ENCODE measurements around the gene SRSF4.
"Not testable (repeated sequence)": the region's sequence is repeated elsewhere in the genome, so short reads cannot be mapped to it uniquely, and the experiment has no call there.

The SRSF4 gene

DNA sequence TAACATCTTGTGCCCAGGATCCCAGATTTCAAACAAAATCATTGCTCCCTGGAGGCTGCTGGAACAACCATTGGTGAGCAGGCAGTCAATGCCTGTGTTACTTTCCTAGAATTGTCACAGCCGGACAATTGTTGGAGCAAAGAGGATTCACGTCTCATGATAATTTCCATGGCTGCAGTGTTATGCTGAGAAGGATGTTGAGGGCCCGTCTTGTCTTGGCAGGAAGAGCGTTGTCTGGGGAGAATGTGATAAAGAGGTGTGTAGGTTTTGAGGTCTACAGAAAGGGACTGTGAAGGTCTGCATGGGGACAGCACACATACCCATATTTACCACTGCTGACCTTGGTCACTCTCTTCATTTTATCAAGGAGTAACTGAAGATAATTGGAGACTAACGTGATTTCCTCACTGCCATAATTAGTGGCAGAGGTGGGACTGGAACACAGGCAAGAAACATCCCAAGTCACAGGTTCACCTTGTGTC lies 42.7 kb upstream of the SRSF4 start:
- TF ChIP-seq, protein P1, sequence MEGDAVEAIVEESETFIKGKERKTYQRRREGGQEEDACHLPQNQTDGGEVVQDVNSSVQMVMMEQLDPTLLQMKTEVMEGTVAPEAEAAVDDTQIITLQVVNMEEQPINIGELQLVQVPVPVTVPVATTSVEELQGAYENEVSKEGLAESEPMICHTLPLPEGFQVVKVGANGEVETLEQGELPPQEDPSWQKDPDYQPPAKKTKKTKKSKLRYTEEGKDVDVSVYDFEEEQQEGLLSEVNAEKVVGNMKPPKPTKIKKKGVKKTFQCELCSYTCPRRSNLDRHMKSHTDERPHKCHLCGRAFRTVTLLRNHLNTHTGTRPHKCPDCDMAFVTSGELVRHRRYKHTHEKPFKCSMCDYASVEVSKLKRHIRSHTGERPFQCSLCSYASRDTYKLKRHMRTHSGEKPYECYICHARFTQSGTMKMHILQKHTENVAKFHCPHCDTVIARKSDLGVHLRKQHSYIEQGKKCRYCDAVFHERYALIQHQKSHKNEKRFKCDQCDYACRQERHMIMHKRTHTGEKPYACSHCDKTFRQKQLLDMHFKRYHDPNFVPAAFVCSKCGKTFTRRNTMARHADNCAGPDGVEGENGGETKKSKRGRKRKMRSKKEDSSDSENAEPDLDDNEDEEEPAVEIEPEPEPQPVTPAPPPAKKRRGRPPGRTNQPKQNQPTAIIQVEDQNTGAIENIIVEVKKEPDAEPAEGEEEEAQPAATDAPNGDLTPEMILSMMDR (IDR thresholded peaks at IDR 0.05; ENCODE audit: low read depth, low read length, missing control alignments), result no peak
- in situ Hi-C loops (cut with HindIII; ENCODE audit: low pct_ligation_motif_present, low sequenced_read_pairs), result no loop called here
- Histone ChIP-seq H3K36me3 (replicated peaks) (no peaks in the 10 kb centered on the region), H3K27me3 (replicated peaks) (no peaks in the 10 kb centered on the region), H3K27ac (no peak overlapping the region), H3K4me3 (ENCODE audit: low read depth, low read length) (no peak overlapping the region)
- no peak for DNase-seq

DNA sequence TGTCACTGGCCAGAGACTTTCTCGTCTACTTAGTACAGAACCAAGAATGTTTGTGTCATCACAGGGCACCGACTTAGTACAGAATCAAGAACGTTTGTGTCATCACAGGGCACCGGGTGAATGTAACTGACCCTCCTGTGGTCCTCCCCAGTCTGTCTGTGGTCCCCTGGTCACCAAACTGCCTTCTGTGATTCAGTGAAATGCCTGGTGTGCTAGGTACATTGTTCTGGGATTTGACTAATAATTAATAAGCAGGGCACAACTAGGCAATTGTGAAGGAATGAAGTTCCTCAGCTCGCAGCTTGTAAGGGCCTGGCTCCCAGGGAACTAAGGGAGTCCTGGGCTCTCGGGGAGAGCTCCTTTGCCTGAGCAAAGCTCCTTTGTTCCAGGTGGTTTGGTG lies 41.8 kb upstream of the SRSF4 start:
- Histone ChIP-seq H3K36me3 (replicated peaks) (no peaks in the 10 kb centered on the region), H3K27me3 (replicated peaks) (no peaks in the 10 kb centered on the region), H3K4me3 (ENCODE audit: low read depth, low read length) (no peak overlapping the region), H3K27ac (no peak overlapping the region)
- TF ChIP-seq, protein P1 (IDR thresholded peaks at IDR 0.05; ENCODE audit: low read depth, low read length, missing control alignments), result no peak
- DNase-seq, result no peak
- in situ Hi-C loops (cut with HindIII; ENCODE audit: low pct_ligation_motif_present, low sequenced_read_pairs), result no loop called here

DNA sequence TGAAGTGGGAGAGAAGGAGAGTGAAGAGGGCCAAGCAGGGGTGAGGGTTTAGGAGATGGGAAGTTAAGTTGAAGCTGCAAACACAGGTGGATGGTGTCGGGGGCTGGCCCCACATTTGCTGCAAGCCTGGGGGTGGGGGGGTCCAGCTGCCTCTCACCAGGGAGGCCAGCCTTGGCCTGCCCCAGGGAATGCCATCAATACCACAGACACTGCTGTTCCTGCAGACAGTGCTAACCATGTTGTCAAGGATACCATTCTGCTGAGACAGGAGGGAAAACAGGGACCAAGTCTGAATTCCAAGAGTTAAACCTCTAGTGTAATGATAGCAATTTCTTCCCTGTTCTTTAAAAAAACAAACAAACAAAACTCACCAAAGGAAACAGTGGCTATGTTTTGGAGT lies 41.0 kb upstream of the SRSF4 start:
- no peak for DNase-seq
- TF ChIP-seq, protein P1 (IDR thresholded peaks at IDR 0.05; ENCODE audit: low read depth, low read length, missing control alignments), result no peak
- no peak overlapping the region for H3K4me3 ChIP-seq (ENCODE audit: low read depth, low read length)
- H3K27me3 ChIP-seq (replicated peaks), result no peaks in the 10 kb centered on the region
- in situ Hi-C loops (cut with HindIII; ENCODE audit: low pct_ligation_motif_present, low sequenced_read_pairs), result no loop called here
- no peak overlapping the region for H3K27ac ChIP-seq
- H3K36me3 ChIP-seq (replicated peaks), result no peaks in the 10 kb centered on the region

DNA sequence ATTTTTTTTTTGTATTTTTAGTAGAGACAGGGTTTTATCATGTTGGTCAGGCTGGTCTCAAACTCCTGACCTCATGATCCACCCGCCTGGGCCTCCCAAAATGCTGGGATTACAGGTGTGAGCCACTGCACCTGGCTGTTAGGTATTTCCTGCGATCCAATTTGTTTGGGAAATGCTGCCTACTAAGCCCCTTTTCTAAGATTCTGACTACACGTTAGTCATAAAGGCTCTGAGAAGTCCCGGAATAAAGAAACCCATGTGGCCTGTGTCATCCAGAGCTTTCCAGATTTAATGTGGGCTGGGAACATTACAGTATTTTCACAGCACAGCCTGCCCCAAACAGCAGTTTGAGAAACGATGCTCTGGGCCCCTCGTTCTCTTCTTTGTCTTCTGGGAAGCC lies 40.6 kb upstream of the SRSF4 start:
- H3K27ac ChIP-seq; DNase-seq; H3K4me3 ChIP-seq (ENCODE audit: low read depth, low read length); H3K27me3 ChIP-seq (replicated peaks); in situ Hi-C loops (cut with HindIII; ENCODE audit: low pct_ligation_motif_present, low sequenced_read_pairs); H3K36me3 ChIP-seq (replicated peaks): not testable (repeated sequence)

DNA sequence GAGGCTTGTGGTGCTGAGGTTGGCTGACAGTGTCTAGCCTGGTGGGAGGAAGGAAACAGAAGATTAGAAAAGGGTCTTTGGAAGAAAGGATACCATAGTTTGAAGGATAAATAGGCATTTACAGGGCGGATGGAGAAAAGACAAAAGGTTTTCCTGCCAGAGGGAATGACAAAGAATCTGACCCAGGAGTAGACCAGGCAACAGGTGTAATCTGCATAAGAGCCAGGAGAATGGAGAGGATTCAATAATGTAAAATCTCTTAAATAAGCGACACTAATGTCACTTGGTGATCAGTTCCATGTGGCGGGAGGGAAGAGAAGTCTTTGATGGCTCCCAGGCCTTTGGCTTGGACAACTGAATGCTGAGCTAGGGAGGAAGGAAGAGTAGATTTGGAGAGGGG lies 39.6 kb upstream of the SRSF4 start:
- H3K27me3 ChIP-seq (replicated peaks), result no peaks in the 10 kb centered on the region
- no peak for DNase-seq
- TF ChIP-seq, protein P1 (IDR thresholded peaks at IDR 0.05; ENCODE audit: low read depth, low read length, missing control alignments), result no peak
- no peak overlapping the region for H3K4me3 ChIP-seq (ENCODE audit: low read depth, low read length)
- in situ Hi-C loops (cut with HindIII; ENCODE audit: low pct_ligation_motif_present, low sequenced_read_pairs), result no loop called here
- H3K27ac ChIP-seq, result no peak overlapping the region
- H3K36me3 ChIP-seq (replicated peaks), result peaks cover under 1% of the 10 kb centered on the region

DNA sequence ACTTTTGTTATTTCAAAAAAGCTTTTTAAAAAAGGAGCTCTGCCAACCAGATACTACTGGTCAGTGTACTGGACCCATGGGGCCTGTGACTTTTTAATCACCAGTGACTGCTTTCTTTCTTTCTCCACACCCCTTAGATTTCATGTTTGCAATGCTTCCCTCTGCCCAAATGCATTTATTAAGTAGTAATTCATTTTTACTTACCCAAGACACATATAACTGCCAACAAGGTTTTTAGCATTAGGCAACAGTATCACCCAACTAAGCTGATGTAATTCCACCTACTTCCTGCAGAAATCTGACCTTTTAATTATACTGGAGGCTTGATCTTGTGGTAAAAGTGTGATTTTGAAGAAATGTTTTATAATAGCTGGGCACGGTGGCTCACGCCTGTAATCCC lies 36.5 kb upstream of the SRSF4 start:
- Histone ChIP-seq H3K27me3 (replicated peaks) (no peaks in the 10 kb centered on the region), H3K4me3 (ENCODE audit: low read depth, low read length) (no peak overlapping the region), H3K27ac (no peak overlapping the region), H3K36me3 (replicated peaks) (peaks cover 12% of the 10 kb centered on the region)
- in situ Hi-C loops (cut with HindIII; ENCODE audit: low pct_ligation_motif_present, low sequenced_read_pairs), result no loop called here
- TF ChIP-seq, protein P1 (IDR thresholded peaks at IDR 0.05; ENCODE audit: low read depth, low read length, missing control alignments), result no peak
- DNase-seq, result no peak
